ENCODE data around the gene SORBS1. TPM values are rescaled to one million over a fixed set of nuclear protein-coding genes. Genes with fewer than 3 reads are reported as not detected.

SORBS1 gene
- total RNA-seq, 1 experiment from 2014 or later: 4.1 TPM

- Histone ChIP-seq H3K36me3 (ENCODE audit: low read depth, low read length) (no peaks in the 10 kb centered on the region), H3K9me3 (ENCODE audit: low read length) (no peaks in the 10 kb centered on the region), H3K27me3 (ENCODE audit: low read length) (no peaks in the 10 kb centered on the region), H3K4me3 (ENCODE audit: low read length) (no peak overlapping the region), H3K79me2 (ENCODE audit: low read length) (no peaks in the 10 kb centered on the region), H3K27ac (ENCODE audit: low read length) (peak overlapping the region; percentile 76), H3F3A (ENCODE audit: low read length, unreplicated experiment) (no peaks in the 10 kb centered on the region), H3K4me2 (ENCODE audit: low read length) (peak overlapping the region; percentile 48; the same call in 1 of the 2 replicates), H3K9ac (ENCODE audit: low read length) (no peak overlapping the region), H2AFZ (ENCODE audit: low read length) (no peak overlapping the region), H4K20me1 (ENCODE audit: low read length) (no peaks in the 10 kb centered on the region), H3K4me1 (ENCODE audit: insufficient read depth, low read length) (peaks cover 13% of the 10 kb centered on the region), H3K9me2 (replicated peaks; ENCODE audit: low read length) (no peaks in the 10 kb centered on the region)
- TF ChIP-seq CTCF (conservative IDR thresholded peaks at IDR 0.05; ENCODE audit: low read depth, low read length): no peak
- ATAC-seq (peak; percentile 95), DNase-seq (peak; percentile 88)
- intact Hi-C loops (cut with micrococcal nuclease): no loop called here
- ChIA-PET POLR2A (ENCODE audit: unreplicated experiment) (no interaction called here), CTCF (interaction anchor here (1.0 kb wide), 1 partner anchor 162 kb away, joined by 3 read pairs; no protein-coding TSS in a partner anchor)
- BruUV-seq (replicated peaks): no TSS peak
Observed at GRCh38 chr10:95537542-95537927, 23.6 kb downstream of the SORBS1 start.

DNA sequence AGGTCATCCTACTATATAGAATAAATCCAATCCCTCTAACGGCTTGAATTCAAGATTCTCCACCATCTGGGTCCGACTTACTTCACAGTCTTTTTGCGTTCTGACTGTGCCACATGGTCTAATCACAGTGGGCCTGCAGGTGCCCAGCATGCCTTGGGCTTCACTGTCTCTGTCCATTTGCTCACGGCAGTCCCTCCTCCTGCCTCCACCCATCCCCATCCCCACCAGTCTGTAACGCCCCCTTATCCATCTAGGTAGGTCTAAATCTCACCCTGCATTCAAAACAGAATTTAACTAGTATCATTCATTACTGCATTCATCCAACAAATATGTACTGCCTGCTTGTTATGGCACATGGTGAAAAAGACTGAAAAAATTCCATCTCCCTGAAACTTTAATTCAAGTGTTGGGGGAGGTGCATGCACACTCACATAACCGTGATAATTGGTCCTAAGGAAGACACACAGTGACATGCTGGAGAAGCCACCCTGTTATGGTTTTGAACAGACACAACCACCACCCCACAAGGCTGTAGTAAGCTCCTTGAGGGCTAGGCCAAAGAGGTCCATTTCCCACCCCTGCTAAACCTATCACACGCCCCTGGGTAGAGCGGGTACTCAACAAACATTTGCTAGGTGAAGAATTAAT, 24.2 kb downstream of the SORBS1 start:
- Histone ChIP-seq H3K9me3 (ENCODE audit: low read length) (no peaks in the 10 kb centered on the region), H3K4me1 (ENCODE audit: insufficient read depth, low read length) (peaks cover 13% of the 10 kb centered on the region), H2AFZ (ENCODE audit: low read length) (no peak overlapping the region), H3K36me3 (ENCODE audit: low read depth, low read length) (no peaks in the 10 kb centered on the region), H3K27me3 (ENCODE audit: low read length) (no peaks in the 10 kb centered on the region), H4K20me1 (ENCODE audit: low read length) (no peaks in the 10 kb centered on the region), H3K9ac (ENCODE audit: low read length) (no peak overlapping the region), H3K79me2 (ENCODE audit: low read length) (no peaks in the 10 kb centered on the region), H3K9me2 (replicated peaks; ENCODE audit: low read length) (no peaks in the 10 kb centered on the region), H3K27ac (ENCODE audit: low read length) (peak overlapping the region; percentile 76), H3K4me2 (ENCODE audit: low read length) (peak overlapping the region; percentile 48; the same call in 1 of the 2 replicates), H3K4me3 (ENCODE audit: low read length) (no peak overlapping the region), H3F3A (ENCODE audit: low read length, unreplicated experiment) (no peaks in the 10 kb centered on the region)
- intact Hi-C loops (cut with micrococcal nuclease): no loop called here
- no peak for DNase-seq
- TF ChIP-seq EZH2 (IDR thresholded peaks at IDR 0.05; ENCODE audit: low read length, unreplicated experiment): no peak
- POLR2A ChIA-PET (ENCODE audit: unreplicated experiment): no interaction called here
- CTCF ChIA-PET: interaction anchor here (1.0 kb wide), 1 partner anchor 162 kb away, joined by 3 read pairs; no protein-coding TSS in a partner anchor
- BruUV-seq (replicated peaks): no TSS peak
- no peak for ATAC-seq

- CTCF ChIA-PET: no interaction called here
Observed at GRCh38 chr10:95536017-95536416, 25.2 kb downstream of the SORBS1 start.

More at GRCh38 chr10:95536017-95536416, 25.2 kb downstream of the SORBS1 start:
- no peak for DNase-seq
- no peaks in the 10 kb centered on the region for H3F3A ChIP-seq (ENCODE audit: low read length, unreplicated experiment)
- no peak for TF ChIP-seq CTCF (conservative IDR thresholded peaks at IDR 0.05; ENCODE audit: low read depth, low read length)
- no peak for TF ChIP-seq EZH2 (IDR thresholded peaks at IDR 0.05; ENCODE audit: low read length, unreplicated experiment)
- H3K27me3 ChIP-seq (ENCODE audit: low read length): no peaks in the 10 kb centered on the region
- no peak overlapping the region for H3K4me3 ChIP-seq (ENCODE audit: low read length)
- POLR2A ChIA-PET (ENCODE audit: unreplicated experiment): no interaction called here
- BruUV-seq (replicated peaks): no TSS peak
- H3K36me3 ChIP-seq (ENCODE audit: low read depth, low read length): no peaks in the 10 kb centered on the region
- H3K4me1 ChIP-seq (ENCODE audit: insufficient read depth, low read length): peaks cover 13% of the 10 kb centered on the region
- ATAC-seq: no peak
- no peak overlapping the region for H2AFZ ChIP-seq (ENCODE audit: low read length)
- no peak overlapping the region for H3K4me2 ChIP-seq (ENCODE audit: low read length)
- intact Hi-C loops (cut with micrococcal nuclease): no loop called here
- H3K9me3 ChIP-seq (ENCODE audit: low read length): no peaks in the 10 kb centered on the region
- H4K20me1 ChIP-seq (ENCODE audit: low read length): no peaks in the 10 kb centered on the region
- no peak overlapping the region for H3K9ac ChIP-seq (ENCODE audit: low read length)
- no peak overlapping the region for H3K27ac ChIP-seq (ENCODE audit: low read length)
- no peaks in the 10 kb centered on the region for H3K79me2 ChIP-seq (ENCODE audit: low read length)
- H3K9me2 ChIP-seq (replicated peaks; ENCODE audit: low read length): no peaks in the 10 kb centered on the region
